ENCODE measurements around the gene DIP2C.
"Not testable (repeated sequence)": the region's sequence is repeated elsewhere in the genome, so short reads cannot be mapped to it uniquely, and the experiment has no call there.

The DIP2C gene

GRCh38 chr10:593421-593820, 96.0 kb downstream of the DIP2C start:
- no peak for DNase-seq

DNA sequence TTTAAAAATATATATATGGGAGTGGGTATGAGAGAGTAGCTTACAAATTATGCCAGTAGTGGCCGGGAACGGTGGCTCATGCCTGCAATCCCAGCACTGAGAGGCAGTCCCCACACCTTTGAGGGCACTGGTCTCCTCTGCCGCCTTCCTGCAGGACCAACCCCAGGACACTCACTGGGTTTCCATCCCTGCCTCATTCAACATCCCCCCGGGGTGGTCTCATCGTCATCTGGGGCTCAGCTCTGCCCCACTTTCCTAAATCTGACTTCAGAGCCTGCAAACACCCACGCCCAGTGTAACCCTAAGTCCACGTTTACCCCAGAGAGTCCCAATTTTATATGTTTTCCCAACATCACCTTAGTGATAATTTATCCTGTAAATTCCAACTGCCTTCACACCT, 96.5 kb downstream of the DIP2C start:
- no peak for DNase-seq

DNA sequence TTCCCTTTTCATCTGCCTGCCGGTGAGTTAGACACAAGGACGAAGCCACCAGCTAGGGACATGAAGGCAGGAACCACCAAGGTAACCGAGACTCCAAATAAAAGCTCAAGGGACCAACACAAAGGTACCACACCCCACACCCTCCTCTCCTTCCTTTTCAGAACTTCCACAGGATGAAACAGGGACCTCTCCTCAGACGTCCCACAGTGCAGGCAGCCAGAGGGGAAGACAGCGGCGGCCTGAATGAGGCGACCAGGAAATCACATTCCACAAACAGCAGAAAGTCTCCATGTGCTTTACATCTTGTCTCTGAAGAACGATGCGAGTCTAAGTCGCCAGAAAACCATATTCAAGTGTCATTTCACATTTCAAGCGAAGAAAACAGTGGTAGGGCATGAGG, 97.8 kb downstream of the DIP2C start:
- DNase-seq = no peak

GRCh38 chr10:590721-591120, 98.7 kb downstream of the DIP2C start:
- no peak for DNase-seq

DNA sequence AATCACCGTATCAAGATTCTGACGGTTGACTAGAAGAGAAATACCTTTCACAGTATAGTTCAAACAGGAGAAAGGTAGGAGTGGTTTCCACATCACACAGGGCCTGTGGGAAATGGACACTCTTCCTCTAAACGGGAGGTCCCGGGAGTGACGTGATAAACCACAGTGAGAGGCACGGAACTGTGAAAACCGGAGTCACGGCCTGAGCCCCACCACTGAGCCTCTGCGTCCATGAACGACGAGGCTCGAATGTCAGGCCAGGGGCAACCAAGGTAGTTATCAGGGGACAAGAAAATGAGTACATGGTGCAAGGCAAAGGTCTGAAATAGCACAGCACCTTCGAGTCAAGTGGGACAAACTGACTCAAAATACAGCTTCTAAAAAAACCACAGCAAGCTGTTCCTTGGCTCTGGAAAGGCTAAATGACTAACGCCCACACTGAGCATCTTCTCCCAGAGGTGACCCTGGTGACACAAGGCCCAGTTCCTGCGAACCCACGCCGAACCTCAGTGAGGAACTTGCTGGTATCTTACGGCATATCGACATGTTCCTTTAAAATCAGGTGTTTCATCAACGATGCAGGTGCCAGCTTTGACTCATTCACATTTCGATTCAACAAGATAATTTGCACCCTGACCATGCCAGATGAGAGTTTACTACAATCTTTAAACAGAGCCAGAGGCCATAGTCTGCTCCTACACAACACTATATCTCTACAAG, 99.3 kb downstream of the DIP2C start:
- DNase-seq = no peak

DNA sequence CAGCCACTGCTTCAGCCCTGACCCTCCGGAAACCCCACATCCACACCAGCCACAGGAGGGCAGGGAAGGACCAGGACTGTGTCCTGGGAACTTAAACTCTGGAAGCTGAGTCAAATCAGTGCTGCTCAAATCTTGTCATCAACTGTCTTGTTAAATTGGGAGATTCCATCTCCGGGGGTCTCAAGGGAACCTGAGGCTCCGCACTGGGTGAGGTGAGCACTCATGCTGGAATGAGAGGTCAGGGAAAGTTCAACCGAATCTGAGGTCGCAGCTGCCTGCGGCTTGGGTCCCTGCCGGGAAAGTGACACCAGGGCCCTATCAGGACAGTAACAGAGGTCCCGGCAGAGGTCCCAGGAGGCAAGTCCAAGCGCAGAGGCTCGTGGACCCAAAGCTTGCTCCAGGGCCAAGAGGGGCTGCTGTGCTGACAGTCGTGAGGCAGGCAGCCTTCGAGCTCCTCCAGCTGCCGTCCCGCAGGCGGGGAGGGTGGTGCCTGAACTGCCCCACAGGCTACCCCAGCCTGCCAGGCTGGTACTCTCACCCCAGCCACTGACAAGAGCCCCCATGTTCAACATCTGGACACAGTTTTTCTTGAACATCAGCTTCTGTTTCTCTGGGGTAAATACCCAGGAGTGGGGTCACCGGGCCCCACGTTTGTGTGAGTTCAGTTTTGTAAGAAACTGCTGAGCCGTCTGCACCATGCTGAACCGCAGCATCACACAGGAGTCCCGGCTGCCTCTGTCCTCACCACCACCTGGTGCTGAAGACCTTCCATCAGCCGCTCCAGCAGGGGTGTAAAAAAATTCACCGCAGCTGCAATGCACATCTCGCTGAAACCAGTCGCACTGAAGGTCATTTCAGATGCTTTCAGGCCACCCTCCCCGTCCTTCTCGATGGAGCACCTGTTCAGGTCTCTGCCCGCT, 101.0 kb downstream of the DIP2C start:
- peak; percentile 74 for DNase-seq

GRCh38 chr10:586716-587115, 102.8 kb downstream of the DIP2C start:
- no peak for DNase-seq

- no peak for DNase-seq
These were observed 103.3 kb downstream of the DIP2C start for GRCh38 chr10:586151-586550.

DNA sequence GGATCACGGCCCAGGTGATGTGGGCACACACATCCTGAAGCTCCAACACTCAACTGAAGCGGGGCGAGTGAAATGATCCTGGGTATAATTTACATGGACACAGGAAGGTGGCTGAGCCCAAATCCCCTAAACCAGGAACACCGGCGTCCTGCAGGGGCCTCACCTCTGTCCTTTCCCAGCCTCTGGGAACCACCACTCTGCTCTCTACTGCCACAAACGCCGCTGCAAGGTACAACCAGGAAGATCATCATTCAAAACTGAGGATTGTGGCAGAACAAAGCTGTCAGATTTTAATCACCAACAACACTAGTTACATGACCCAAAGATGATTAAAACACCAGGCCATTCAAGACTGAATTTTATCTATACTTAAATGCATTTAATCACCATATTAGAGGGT, 104.0 kb downstream of the DIP2C start:
- DNase-seq = no peak

GRCh38 chr10:584497-585290, 104.8 kb downstream of the DIP2C start:
- DNase-seq = not testable (repeated sequence)

DNA sequence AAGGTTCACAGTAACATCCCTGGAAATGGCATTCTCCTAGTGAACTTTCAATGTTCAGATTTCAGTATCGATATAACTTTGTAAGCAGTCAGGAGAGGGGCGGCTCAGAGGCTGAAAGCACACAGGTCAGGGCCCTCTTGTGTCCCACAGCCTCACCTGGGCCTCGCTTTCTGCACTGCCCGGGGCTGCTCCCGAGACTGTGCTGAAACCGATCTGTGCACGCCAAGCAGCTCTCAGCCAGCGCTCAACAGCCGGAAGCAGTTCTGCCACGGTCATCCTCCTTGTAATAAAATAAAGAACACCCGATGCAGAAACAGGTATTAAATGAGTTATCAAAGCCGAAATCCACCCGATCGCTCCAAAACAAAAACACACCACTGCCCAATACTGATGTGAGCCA, 106.0 kb downstream of the DIP2C start:
- DNase-seq = no peak

DNA sequence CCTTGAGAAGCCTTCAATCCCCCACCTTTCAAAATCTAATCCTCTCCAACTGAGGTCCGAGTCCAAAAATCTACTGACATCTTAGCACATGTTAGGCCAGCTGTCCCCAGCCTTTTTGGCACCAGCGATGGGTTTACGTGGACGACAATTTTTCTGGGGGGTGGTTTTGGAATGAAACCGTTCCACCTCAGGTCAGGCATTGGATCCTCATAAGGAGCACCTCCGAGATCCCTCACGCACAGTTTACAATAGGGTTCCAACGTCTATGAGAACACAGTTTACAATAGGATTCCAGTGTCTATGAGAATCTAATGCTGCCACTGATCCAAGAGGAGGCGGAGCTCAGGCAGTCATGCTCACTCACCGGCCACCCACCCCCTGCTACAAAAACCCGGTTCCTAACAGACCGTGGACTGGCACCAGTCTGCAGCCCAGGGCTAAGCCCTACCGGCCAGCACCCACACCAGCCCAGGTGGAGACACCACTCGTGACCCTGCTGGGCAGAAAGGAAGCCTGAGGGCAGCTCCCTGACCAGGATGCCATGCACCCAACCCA, 107.6 kb downstream of the DIP2C start:
- no peak for DNase-seq

DNA sequence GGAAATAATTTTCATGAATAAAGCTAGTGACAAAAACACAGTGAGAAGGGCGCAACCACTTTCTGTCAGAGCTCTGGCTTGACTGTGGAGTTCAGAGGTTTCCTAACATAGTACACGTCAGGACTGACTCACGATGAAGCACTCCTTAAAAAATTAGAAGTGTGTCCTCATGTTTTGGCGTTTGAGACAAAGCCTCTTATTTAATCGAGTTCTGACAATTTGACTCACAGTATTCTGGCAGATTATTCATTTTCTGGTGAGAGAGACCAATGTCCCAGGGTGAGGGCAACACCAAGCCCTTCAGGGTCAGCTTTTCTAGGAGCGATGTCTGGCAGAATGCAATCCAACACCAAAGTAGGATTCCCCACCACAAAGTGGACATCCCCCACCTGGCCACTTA, 108.7 kb downstream of the DIP2C start:
- DNase-seq = peak; percentile 79

- DNase-seq = peak; percentile 33
These were observed 113.4 kb downstream of the DIP2C start for GRCh38 chr10:576130-576465.

- no peak for DNase-seq
These were observed 113.9 kb downstream of the DIP2C start for GRCh38 chr10:575402-576129.

DNA sequence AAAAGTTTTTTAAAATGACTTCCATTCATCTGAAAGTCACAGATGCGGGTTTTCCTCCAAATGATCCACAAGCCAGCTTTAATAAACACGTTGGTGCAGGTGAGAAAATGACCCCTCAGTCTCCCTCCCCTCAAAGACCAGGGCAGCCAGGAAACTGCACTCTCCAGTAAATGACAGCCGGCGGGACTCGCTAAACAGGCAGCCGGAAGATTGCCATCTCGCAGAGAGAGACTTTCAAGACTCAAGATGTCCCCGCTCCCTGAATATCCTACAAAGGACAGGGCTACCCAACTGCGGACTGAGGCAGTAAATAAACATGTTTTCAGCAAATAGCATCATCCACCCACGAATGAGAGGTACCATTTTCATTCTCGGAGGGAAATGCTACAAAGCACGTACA, 116.8 kb downstream of the DIP2C start:
- DNase-seq = no peak

DNA sequence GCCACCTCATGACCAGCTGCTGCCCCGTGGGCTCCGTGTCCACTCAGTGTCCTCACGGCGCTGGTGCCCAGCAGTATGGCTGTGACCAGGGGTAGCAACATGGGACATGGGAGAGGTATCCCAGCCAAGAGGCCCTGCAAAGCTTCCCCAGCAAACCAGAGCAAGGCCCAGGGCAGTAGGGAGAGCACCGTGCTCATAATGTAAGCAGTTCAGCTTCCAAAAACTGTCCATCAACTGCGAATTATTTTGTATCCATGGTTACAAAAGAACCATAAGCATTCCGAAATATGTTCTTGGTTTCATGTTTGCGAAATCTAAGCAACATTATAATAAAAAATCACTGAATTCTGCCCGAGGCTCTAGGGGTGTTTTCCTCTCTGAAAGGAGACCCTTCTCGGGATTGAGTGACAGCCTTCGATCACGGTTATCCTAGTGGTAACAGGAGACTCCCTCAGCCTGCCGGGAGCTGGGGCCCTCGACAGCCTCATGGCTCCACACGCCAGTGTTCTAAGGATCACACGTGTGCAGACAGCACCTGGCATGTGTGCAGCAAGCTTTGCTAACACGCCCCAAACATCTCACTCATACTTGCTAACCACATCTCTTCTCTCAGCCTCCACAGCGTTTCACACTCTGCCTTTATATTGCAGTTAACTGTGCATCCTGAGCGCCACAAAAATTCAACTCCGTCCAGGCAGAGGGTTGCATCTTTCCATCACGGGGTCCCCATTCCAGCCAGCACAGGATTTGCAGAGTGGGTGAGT, 117.6 kb downstream of the DIP2C start:
- DNase-seq = peak; percentile 63

DNA sequence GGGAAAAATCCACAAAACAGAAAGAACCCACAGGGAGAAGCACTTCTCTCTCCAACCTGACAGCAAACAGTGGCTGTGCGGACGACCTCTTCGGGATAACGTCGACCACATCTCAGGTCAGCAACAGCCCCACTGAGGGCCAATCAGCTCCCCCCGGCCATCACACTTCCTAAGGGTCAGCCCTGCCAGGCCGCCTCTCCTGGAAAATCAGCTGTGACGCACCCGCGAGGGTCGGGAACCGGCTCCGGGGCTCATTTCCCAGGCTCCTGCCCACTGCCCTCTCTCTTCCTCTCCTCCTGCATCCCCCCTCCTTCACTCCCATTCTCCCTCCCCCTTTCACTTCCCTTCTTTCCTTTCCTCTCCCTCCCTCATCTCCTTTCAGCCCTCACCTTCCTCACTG, 118.3 kb downstream of the DIP2C start:
- DNase-seq = no peak

DNA sequence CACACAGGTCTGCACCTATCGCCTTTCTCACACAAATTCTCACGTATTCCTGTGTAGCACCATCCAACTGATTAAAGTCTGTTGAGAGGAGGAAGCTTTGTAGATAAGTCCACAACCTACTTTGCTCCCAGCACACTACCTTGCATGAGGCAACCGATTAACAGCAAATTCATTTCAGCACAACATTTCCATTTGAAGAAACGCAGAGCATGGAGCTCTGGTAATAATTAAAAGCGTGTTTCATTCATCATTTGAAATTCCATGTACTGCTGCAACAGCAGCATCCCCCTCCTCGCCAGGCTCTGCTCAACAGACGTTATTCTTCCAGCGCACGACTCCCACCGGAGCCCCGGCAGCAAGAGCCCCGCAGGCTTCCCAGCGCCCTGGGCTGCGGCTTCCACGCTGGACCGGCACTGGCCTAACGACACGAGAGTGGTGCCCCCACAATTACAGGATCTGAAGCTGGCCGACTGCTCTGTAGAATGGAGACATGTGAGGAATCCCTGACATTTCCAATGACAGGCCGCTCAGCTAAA, 118.8 kb downstream of the DIP2C start:
- peak; percentile 54 for DNase-seq

GRCh38 chr10:569961-570627, 119.4 kb downstream of the DIP2C start:
- peak; percentile 20 for DNase-seq

GRCh38 chr10:568848-569247, 120.6 kb downstream of the DIP2C start:
- DNase-seq = no peak

Measured in fibroblast of skin of right quadriceps (primary cell).